Naive B cell (primary cell): ENCODE results near the gene CACNA1I. TPM values are rescaled to one million over a fixed set of nuclear protein-coding genes. Genes with fewer than 3 reads are reported as not detected.
A peak's percentile ranks its signal among the peaks of the same experiment; 100 is the strongest.
"Not testable (repeated sequence)": the region's sequence is repeated elsewhere in the genome, so short reads cannot be mapped to it uniquely, and the experiment has no call there.

Experiments used
- ATAC-seq, 2 donors: fragments of 150-1000 bp; cut with Tn5 transposase; 2 replicates each; pipeline ENCODE4 v1.10.0; 2021; ENCODE audit warnings: low read depth in 2 of 2, mild to moderate bottlenecking in 2 of 2, moderate library complexity in 2 of 2
- DNase-seq: peaks from one replicate; pipeline ENCODE4 v3.0.0; 2022
- H3K27ac Mint-ChIP-seq, 6 donors: one replicate each; pipeline ENCODE4 v1.8.0; 2020 to 2022; ENCODE audit warnings: mild to moderate bottlenecking in 6 of 6, mixed read lengths in 6 of 6, moderate library complexity in 5 of 6, inconsistent platforms in 2 of 6
- H3K27me3 Mint-ChIP-seq, 3 donors: one replicate each; pipeline ENCODE4 v1.8.0; 2021 to 2022; ENCODE audit warnings: mixed read lengths in 3 of 3, mild to moderate bottlenecking in 1 of 3
- H3K36me3 Mint-ChIP-seq, 2 donors: one replicate each; pipeline ENCODE4 v1.8.0; 2020 to 2022; ENCODE audit warnings: mixed read lengths in 2 of 2, inconsistent platforms in 1 of 2, mild to moderate bottlenecking in 1 of 2
- H3K4me1 Mint-ChIP-seq, 3 donors: one replicate each; pipeline ENCODE4 v1.8.0; 2020 to 2022; ENCODE audit warnings: mixed read lengths in 3 of 3, inconsistent platforms in 1 of 3, mild to moderate bottlenecking in 1 of 3, moderate library complexity in 1 of 3
- H3K4me3 Mint-ChIP-seq, 8 donors: one replicate each; pipeline ENCODE4 v1.8.0; 2020 to 2022; ENCODE audit warnings: mild to moderate bottlenecking in 8 of 8, mixed read lengths in 8 of 8, moderate library complexity in 8 of 8, inconsistent platforms in 2 of 8
- H3K9me3 Mint-ChIP-seq, 7 donors: one replicate each; pipeline ENCODE4 v1.8.0; 2020 to 2022; ENCODE audit warnings: mixed read lengths in 7 of 7, mild to moderate bottlenecking in 5 of 7, inconsistent platforms in 2 of 7, moderate library complexity in 1 of 7
- polyA plus RNA-seq, 6 donors: library from polyadenylated mRNA; unstranded; fragments of 300-500 nt; fragmentation: Illumina TruSeq; gene quantifications; one replicate each; pipeline ENCODE4 v1.2.3, GENCODE V29; 2021; ENCODE audit warnings: low read depth in 6 of 6

The CACNA1I gene
- polyA plus RNA-seq, 6 donors from 2014 or later = not detected

DNA sequence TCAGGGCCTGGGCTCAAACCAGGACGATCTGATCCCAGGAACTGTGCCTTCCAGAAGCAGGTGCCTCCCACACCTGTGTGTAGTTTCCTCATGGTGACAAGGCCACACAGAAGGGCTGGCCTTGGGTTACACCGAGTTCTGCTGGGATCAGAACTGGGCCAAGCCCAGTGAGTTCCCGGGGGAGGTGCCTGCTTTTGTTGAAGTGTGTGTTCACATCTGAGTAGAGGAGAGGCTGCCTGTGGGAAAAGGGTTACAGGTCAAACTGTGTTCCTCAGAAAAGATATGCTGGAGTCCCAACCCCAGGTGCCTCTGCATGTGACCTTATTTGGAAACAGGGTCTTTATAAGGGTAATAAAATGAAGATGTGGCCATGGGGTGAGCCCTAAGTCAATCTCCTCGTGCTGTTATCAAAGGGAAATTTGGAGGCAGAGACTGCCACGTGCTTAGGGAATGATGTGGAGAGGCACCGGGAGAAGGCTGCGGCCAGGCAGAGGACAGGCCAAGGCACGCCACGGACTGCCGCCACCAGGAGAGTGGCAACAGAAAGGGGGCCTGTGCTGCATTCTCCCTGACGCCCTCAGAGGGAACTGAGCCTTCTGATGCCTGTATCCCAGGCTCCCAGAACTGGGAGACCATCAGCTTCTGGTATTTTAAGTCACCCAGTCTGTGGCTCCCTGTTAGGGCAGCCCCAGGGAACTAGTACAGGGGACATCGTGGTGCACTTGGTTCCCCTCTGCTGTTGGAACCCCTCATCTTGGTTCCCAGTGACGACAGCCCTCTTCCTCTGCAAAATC is 158.8 kb downstream of the CACNA1I start:
- DNase-seq (no peak), ATAC-seq (no peak)
- Mint-ChIP-seq H3K27ac (peak overlapping the region in 1 of 6 donors; percentile 27), H3K36me3 (no peaks in the 10 kb centered on the region), H3K9me3 (peaks cover 0 to 3% (median 0%) of the 10 kb centered on the region in 7 donors), H3K4me3 (no peak overlapping the region), H3K27me3 (peaks cover 12 to 28% (median 19%) of the 10 kb centered on the region in 3 donors), H3K4me1 (peaks cover 0 to 9% (median 0%) of the 10 kb centered on the region in 3 donors)

DNA sequence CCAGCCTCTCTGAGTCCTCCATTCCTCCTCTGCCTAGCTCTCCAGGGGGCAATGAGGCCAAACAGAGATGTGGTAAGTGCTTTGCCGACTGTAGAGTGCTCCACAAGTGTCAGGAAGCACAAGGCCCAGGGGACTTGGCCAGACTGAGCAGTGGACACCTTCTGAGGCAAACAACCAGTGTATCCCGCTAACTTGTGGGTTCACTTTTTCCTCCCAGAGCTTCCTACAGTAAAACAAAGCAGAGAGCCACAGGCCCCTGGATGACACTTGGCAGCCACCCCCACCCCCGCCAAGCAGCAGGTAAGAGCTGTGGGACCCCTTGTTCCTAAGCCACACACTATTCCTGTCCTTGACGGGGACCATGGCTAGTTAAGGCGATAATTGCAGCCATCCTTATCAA is 160.9 kb downstream of the CACNA1I start:
- Mint-ChIP-seq H3K27ac (no peak overlapping the region), H3K27me3 (peaks cover 12 to 38% (median 34%) of the 10 kb centered on the region in 3 donors), H3K4me1 (peaks cover 0 to 9% (median 3%) of the 10 kb centered on the region in 3 donors), H3K36me3 (no peaks in the 10 kb centered on the region), H3K4me3 (no peak overlapping the region), H3K9me3 (peaks cover 0 to 3% (median 0%) of the 10 kb centered on the region in 7 donors)
- ATAC-seq (no peak), DNase-seq (no peak)

DNA sequence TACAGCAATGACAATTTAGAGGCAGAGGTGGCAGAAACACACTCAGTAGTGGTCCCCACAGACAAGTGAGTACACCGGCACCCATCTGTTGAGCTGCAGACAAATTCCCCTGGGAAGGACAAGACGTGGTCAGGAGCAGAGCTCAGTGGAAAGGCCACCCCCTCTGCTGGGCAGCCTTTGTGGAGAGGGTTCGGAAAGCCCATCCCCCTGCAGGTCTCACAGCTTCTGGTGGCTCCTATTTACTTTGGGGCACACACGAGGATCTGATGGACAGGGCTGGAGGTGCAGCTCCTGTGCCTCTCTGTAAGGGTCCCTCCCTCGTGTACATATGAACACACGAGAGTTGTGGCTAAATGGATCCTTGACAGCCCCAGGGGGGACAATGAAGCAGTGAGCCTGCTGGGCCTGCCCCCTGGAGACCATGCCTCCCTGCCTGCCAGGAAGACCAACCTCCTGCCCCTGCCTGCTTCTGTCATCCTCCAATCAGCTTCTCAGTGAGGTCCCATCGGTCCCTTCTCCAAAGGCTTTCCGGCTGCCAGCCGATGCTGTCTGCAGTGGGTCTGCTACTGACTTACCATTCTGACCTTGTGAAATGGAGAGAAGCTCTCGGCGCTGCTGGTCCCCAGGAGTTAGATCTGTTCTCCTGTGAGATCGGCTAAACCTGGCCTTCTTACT is 161.5 kb downstream of the CACNA1I start:
- Mint-ChIP-seq H3K36me3 (no peaks in the 10 kb centered on the region), H3K27me3 (peaks cover 9 to 42% (median 29%) of the 10 kb centered on the region in 3 donors), H3K4me1 (peaks cover 0 to 9% (median 3%) of the 10 kb centered on the region in 3 donors), H3K4me3 (no peak overlapping the region), H3K27ac (peak overlapping the region in 1 of 6 donors; percentile 51), H3K9me3 (peaks cover 0 to 3% (median 0%) of the 10 kb centered on the region in 7 donors)
- ATAC-seq = no peak
- DNase-seq = no peak

DNA sequence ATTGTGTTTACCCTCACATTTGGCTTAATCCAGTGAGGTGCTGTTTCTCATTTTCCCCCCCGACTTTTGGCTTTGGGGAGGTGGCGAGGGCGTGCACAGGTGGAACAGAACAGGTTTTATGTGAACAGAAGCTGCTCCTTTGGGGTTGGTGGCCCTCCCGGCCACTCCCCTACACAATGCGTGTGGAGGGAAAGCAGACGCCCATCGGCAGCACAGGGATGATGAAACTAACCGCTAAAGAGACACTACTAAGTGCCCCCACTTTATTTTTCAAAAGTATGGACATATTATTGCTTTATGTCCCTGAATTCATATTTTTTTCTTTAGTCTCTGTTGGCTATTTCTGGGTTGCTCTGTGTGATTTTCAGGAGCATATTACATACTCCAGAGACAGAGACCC is 162.1 kb downstream of the CACNA1I start:
- no peaks in the 10 kb centered on the region for H3K36me3 Mint-ChIP-seq

DNA sequence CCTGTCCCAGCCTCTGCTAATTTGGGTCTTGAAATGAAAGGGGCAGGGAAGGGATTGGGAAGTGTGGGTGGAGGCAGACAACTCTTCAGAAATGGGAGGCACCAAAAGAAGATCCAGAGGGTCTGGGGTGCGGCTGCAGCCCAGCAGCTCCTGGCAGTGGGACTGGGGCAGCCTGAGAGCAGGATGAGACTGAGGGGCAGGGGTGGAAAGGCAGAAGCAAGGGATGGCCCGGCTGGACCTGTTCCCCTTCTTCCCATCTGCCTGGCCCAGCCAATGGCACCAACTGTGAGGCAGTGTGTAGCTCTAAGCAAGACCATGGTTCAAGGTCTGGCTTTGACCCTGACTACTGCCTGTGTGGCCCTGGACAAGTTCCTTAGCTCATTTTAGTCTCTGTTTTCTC is 162.6 kb downstream of the CACNA1I start:
- H3K27ac Mint-ChIP-seq = peak overlapping the region in 1 of 6 donors; percentile 78
- peaks cover 0 to 9% (median 3%) of the 10 kb centered on the region in 3 donors for H3K4me1 Mint-ChIP-seq
- H3K36me3 Mint-ChIP-seq = no peaks in the 10 kb centered on the region
- H3K9me3 Mint-ChIP-seq = peaks cover 0 to 3% (median 0%) of the 10 kb centered on the region in 7 donors
- DNase-seq (no peak), ATAC-seq (no peak)
- no peak overlapping the region for H3K4me3 Mint-ChIP-seq
- peaks cover 9 to 53% (median 28%) of the 10 kb centered on the region in 3 donors for H3K27me3 Mint-ChIP-seq

More for the DNA sequence above, 162.1 kb downstream of the CACNA1I start:
- no peak overlapping the region for H3K4me3 Mint-ChIP-seq
- H3K27me3 Mint-ChIP-seq = peaks cover 9 to 48% (median 23%) of the 10 kb centered on the region in 3 donors
- H3K27ac Mint-ChIP-seq = peak overlapping the region in 1 of 6 donors; percentile 51
- DNase-seq (no peak), ATAC-seq (no peak)
- H3K4me1 Mint-ChIP-seq = peaks cover 0 to 9% (median 3%) of the 10 kb centered on the region in 3 donors
- H3K9me3 Mint-ChIP-seq = peaks cover 0 to 3% (median 0%) of the 10 kb centered on the region in 7 donors

DNA sequence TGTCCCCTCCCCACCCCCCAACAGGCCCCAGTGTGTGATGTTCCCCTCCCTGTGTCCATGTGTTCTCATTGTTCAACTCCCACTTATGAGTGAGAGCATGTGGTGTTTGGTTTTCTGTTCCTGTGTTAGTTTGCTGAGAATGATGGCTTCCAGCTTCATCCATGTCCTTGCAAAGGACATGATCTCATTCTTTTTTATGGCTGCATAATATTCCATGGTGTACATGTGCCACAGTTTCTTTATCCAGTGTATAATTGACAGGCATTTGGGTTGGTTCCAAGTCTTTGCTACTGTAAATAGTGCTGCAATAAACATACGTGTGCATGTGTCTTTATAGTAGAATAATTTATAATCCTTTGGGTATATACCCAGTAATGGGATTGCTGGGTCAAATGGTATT is 163.5 kb downstream of the CACNA1I start:
- not testable (repeated sequence) for H3K36me3 Mint-ChIP-seq, H3K4me1 Mint-ChIP-seq, ATAC-seq, H3K27ac Mint-ChIP-seq, H3K4me3 Mint-ChIP-seq, H3K9me3 Mint-ChIP-seq, DNase-seq
- H3K27me3 Mint-ChIP-seq = peaks cover 9 to 56% (median 29%) of the 10 kb centered on the region in 3 donors

DNA sequence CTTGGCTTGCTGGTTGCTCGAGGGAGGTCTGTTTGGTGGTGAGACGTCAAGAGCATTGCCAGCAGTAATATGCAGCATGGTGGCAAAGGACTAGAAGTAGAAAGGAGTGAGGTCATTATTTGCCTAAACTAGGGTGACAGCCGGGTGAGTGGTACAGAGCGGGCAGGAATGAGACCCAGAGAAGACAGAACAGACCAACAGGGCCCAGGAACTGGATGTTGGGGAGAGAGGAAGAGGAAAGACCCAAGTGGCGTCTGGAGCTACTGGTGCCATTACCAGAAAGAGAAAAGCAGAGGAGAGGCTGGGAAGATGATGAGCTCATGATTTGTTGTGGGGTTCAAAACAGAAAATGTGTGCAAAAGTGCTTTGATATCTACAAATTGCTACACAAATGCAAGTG is 164.3 kb downstream of the CACNA1I start:
- H3K27me3 Mint-ChIP-seq = peaks cover 9 to 56% (median 29%) of the 10 kb centered on the region in 3 donors
- peaks cover 0 to 7% of the 10 kb centered on the region in 2 donors for H3K36me3 Mint-ChIP-seq
- ATAC-seq = no peak
- peaks cover 0 to 9% (median 3%) of the 10 kb centered on the region in 3 donors for H3K4me1 Mint-ChIP-seq
- H3K9me3 Mint-ChIP-seq = peaks cover 0 to 7% (median 3%) of the 10 kb centered on the region in 7 donors
- H3K4me3 Mint-ChIP-seq = no peak overlapping the region
- peak overlapping the region in 1 of 6 donors; percentile 81 for H3K27ac Mint-ChIP-seq
- DNase-seq = no peak

DNA sequence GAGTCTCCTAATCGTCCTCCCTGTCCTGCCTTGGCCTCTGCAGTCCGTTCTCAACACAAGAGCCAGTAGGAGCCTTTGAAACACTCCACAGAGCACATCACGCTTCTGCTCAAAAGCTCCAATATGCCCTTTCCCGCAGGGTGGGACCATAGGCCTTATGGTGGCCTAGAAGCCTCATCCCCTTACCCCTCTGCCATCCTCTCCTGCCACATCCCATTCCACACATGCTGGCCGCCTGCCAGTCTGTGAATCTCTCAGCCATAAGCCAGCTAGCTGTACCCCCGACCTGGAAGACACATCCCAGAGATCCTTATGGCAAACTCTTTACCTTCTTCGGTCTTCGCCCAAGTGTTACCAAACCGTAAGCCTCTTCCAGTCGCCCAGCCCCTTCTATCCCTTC is 165.2 kb downstream of the CACNA1I start:
- H3K36me3 Mint-ChIP-seq = peaks cover 0 to 7% of the 10 kb centered on the region in 2 donors
- ATAC-seq = no peak
- peaks cover 0 to 7% (median 3%) of the 10 kb centered on the region in 7 donors for H3K9me3 Mint-ChIP-seq
- peaks cover 5 to 56% (median 29%) of the 10 kb centered on the region in 3 donors for H3K27me3 Mint-ChIP-seq
- no peak for DNase-seq
- peaks cover 0 to 9% (median 3%) of the 10 kb centered on the region in 3 donors for H3K4me1 Mint-ChIP-seq
- no peak overlapping the region for H3K27ac Mint-ChIP-seq
- H3K4me3 Mint-ChIP-seq = no peak overlapping the region

DNA sequence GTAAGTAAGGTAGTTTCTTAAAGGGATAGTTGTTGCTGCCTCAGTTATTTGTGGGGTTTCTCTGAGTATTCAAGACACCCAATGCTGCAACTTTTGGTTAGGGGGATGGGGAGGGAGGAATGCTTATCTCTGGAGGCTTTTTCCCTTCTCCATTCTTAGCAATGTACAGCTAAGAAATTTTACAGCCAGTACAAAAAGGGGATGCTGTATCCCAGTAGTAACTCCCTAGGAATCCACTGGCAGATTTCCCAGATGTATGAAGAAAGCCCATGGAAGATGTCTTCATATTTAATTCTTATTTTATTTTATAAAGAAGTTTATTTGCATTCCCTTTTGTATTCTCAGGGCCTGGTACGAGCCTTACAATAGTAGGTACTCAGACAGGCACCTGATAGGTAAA is 168.2 kb downstream of the CACNA1I start:
- ATAC-seq = no peak
- Mint-ChIP-seq H3K27me3 (peaks cover 5 to 44% (median 17%) of the 10 kb centered on the region in 3 donors), H3K27ac (no peak overlapping the region), H3K36me3 (peaks cover 0 to 14% of the 10 kb centered on the region in 2 donors), H3K4me1 (peaks cover 0 to 3% (median 2%) of the 10 kb centered on the region in 3 donors), H3K4me3 (no peak overlapping the region), H3K9me3 (peaks cover 2 to 7% (median 4%) of the 10 kb centered on the region in 7 donors)
- DNase-seq = no peak

Other genes with a start within 250 kb of the CACNA1I start
- gene SYNGR1, start 220.8 kb upstream of the CACNA1I start, polyA plus RNA-seq = 10 to 100 TPM in 1 of 6 donors, 1 to 10 TPM in 5; 2.6 to 11.9 (median 4.6) TPM
- gene TAB1, start 171.0 kb upstream of the CACNA1I start, polyA plus RNA-seq = 1 to 10 TPM; 1.7 to 5.0 (median 3.2) TPM
- gene MGAT3, start 113.7 kb upstream of the CACNA1I start, polyA plus RNA-seq = 1 to 10 TPM in 2 of 6 donors, under 1 TPM in 3, not detected in 1; 0.11 to 2.8 (median 0.45) TPM
- gene MIEF1, start 68.5 kb upstream of the CACNA1I start, polyA plus RNA-seq = 10 to 100 TPM in 5 of 6 donors, 1 to 10 TPM in 1; 8.7 to 29.8 (median 19.2) TPM
- 100 to 1,000 TPM in 2 of 6 donors, 10 to 100 TPM in 4; 74.9 to 159 (median 98.9) TPM for gene ATF4, start 50.2 kb upstream of the CACNA1I start, polyA plus RNA-seq
- gene RPS19BP1, start 38.0 kb upstream of the CACNA1I start, polyA plus RNA-seq = 100 to 1,000 TPM in 1 of 6 donors, 10 to 100 TPM in 5; 73.8 to 114 (median 93.2) TPM